Gastrocnemius medialis (tissue), 4 donors: ENCODE data around the gene PTMA.

Source experiments
- CTCF ChIP-seq, 5 experiments: fragments of 450-650 bp in 3 of 5; fragments of 200-600 bp in 2 of 5; sonication (generic) in 2 of 5; IDR thresholded peaks in 4 of 5; conservative IDR thresholded peaks in 1 of 5; 1 replicate in 4 of 5; 2 replicates in 1 of 5; pipeline ENCODE4 v1.5.1; 2016 to 2019; ENCODE audit warnings: antibody characterized with exemption in 5 of 5, mild to moderate bottlenecking in 3 of 5, moderate library complexity in 3 of 5
- POLR2A ChIP-seq, 2 donors: fragments of 450-650 bp; IDR thresholded peaks; one replicate each; pipeline ENCODE4 v1.6.1; 2017; ENCODE audit warnings: antibody characterized with exemption in 2 of 2, mild to moderate bottlenecking in 2 of 2, moderate library complexity in 2 of 2

- TF ChIP-seq POLR2A (IDR thresholded peaks at IDR 0.05) (no peak), CTCF (IDR thresholded peaks at IDR 0.05 in 4 of 5, conservative IDR thresholded peaks at IDR 0.05 in 1 of 5) (no peak)
Observed at GRCh38 chr2:231667096-231667427, 41.3 kb upstream of the PTMA start.
